ENCODE data around the gene APLNR.

DNA sequence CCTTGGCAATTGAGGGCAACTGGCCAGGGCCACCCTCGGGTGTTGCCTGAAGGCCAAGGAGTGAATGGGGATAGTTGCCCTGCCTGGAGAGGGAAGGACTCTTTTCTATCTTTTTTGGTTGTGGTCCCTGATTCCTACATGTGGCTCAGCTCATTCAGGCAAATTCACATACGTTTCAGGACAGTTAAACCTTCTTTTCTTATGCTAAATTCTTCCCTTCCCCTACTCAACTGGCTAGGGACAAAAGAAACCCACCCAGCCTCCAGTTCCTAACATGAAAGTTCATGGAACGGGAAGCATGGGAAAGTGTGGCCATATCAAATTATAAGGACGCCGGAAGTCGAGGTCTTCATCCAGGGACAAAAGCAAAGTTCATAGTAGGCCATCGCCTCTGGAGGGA is 26.3 kb upstream of the APLNR start:
- TF ChIP-seq RARB (CRISPR knock-in tag; IDR thresholded peaks at IDR 0.05), result no peak
- TF ChIP-seq, protein P1, sequence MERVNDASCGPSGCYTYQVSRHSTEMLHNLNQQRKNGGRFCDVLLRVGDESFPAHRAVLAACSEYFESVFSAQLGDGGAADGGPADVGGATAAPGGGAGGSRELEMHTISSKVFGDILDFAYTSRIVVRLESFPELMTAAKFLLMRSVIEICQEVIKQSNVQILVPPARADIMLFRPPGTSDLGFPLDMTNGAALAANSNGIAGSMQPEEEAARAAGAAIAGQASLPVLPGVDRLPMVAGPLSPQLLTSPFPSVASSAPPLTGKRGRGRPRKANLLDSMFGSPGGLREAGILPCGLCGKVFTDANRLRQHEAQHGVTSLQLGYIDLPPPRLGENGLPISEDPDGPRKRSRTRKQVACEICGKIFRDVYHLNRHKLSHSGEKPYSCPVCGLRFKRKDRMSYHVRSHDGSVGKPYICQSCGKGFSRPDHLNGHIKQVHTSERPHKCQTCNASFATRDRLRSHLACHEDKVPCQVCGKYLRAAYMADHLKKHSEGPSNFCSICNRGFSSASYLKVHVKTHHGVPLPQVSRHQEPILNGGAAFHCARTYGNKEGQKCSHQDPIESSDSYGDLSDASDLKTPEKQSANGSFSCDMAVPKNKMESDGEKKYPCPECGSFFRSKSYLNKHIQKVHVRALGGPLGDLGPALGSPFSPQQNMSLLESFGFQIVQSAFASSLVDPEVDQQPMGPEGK (CRISPR knock-in tag; IDR thresholded peaks at IDR 0.05; ENCODE audit: borderline replicate concordance), result no peak
- no peak for TF ChIP-seq ZFP30 (CRISPR knock-in tag; IDR thresholded peaks at IDR 0.05)
- no peak for TF ChIP-seq ZC3H10 (CRISPR knock-in tag; IDR thresholded peaks at IDR 0.05)
- no peak for TF ChIP-seq GLIS3 (CRISPR knock-in tag; IDR thresholded peaks at IDR 0.05)
- no peak for TF ChIP-seq CSDC2 (CRISPR knock-in tag; IDR thresholded peaks at IDR 0.05)
- no peak for TF ChIP-seq TOX (CRISPR knock-in tag; IDR thresholded peaks at IDR 0.05; ENCODE audit: borderline replicate concordance)
- TF ChIP-seq OSR1 (CRISPR knock-in tag; IDR thresholded peaks at IDR 0.05), result no peak
- TF ChIP-seq, protein P2, sequence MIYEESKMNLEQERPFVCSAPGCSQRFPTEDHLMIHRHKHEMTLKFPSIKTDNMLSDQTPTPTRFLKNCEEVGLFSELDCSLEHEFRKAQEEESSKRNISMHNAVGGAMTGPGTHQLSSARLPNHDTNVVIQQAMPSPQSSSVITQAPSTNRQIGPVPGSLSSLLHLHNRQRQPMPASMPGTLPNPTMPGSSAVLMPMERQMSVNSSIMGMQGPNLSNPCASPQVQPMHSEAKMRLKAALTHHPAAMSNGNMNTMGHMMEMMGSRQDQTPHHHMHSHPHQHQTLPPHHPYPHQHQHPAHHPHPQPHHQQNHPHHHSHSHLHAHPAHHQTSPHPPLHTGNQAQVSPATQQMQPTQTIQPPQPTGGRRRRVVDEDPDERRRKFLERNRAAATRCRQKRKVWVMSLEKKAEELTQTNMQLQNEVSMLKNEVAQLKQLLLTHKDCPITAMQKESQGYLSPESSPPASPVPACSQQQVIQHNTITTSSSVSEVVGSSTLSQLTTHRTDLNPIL (CRISPR knock-in tag; IDR thresholded peaks at IDR 0.05; ENCODE audit: low read depth), result no peak
- no peak for TF ChIP-seq ZNF70 (CRISPR knock-in tag; IDR thresholded peaks at IDR 0.05)
- no peak for TF ChIP-seq PPARA (CRISPR knock-in tag; IDR thresholded peaks at IDR 0.05; ENCODE audit: borderline replicate concordance)
- no peak for TF ChIP-seq ARNTL (CRISPR knock-in tag; IDR thresholded peaks at IDR 0.05; ENCODE audit: borderline replicate concordance, low read depth)

Data from SK-N-SH treated with all-trans-retinoic acid at 6 μM for 48 hours (cell line).